WTC11 (cell line): Measurements from ENCODE around the gene CACNA1F.

Source experiments
- CTCF ChIP-seq: fragments of 200-600 bp; IDR thresholded peaks from 2 replicates; pipeline ENCODE4 v1.8.0; 2022; ENCODE audit warnings: antibody characterized with exemption
- FOXK1 ChIP-seq: sonication (generic); formaldehyde crosslinking; IDR thresholded peaks from 2 replicates; pipeline ENCODE4 v1.8.0; 2022; ENCODE audit warnings: mild to moderate bottlenecking, moderate library complexity, missing genetic modification reagents
- FOXP1 ChIP-seq: sonication (generic); formaldehyde crosslinking; IDR thresholded peaks from 2 replicates; pipeline ENCODE4 v1.8.0; 2022; ENCODE audit warnings: missing genetic modification reagents, mild to moderate bottlenecking, moderate library complexity, borderline replicate concordance

- no peak for TF ChIP-seq CTCF
- TF ChIP-seq FOXK1 (CRISPR knock-in tag), result no peak
- no peak for TF ChIP-seq FOXP1 (CRISPR knock-in tag)
These were observed 36.7 kb upstream of the CACNA1F start, which contains the start of gene PPP1R3F for GRCh38 chrX:49269767-49270248.
